GM19043 (cell line): ENCODE data around the gene WIPF1.

Experiments
- ATAC-seq: cut with Tn5 transposase; IDR thresholded peaks from one replicate; pipeline ENCODE4 v1.9.1; 2021; ENCODE audit warnings: low read depth; ENCODE audit not compliant: unreplicated experiment

WIPF1 gene

DNA sequence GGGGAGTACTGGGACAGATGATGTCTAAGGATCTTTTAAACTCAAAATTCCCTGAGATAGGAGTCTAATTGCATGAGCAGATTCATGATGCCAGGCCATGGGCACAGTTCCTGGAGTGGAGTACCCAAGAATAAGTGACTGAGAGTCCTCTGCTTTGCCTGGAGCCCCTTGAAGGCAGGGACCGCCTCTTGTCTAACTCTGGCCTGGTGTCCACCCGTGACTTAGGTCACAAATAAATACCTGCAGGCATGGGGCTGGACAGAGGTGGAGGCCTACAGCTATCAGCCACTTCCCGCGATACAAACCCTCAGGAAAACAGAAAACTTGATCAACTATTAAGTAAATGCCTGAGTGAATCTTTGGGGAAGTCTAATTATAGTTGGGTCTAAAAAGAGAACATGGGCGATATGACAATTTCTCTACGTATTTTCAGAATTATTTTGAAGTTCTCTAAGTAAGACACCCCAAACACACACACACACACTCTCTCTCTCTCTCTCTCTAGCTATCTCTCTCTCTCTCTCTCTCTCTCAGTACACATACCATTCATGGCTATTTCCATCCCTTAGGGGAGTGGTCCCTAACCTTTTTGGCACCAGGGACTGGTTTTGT, 1.8 kb upstream of the WIPF1 start:
- ATAC-seq, result no peak

DNA sequence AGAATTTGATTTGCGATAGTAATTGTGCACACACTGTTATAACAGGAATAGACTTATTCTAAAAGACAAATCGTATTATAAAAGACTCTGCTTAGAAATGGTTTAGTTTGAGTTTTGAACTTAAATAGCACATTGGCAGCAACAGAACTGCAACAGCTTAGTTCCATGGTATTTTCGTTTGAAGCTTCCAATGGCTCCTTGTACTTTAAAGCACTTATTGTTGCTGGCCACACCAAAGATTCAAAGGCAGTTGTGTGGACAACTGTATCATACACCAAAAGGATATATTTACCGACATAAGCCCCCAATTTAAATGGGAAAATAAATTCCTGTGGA, 627 bp downstream of the WIPF1 start:
- ATAC-seq, result no peak

DNA sequence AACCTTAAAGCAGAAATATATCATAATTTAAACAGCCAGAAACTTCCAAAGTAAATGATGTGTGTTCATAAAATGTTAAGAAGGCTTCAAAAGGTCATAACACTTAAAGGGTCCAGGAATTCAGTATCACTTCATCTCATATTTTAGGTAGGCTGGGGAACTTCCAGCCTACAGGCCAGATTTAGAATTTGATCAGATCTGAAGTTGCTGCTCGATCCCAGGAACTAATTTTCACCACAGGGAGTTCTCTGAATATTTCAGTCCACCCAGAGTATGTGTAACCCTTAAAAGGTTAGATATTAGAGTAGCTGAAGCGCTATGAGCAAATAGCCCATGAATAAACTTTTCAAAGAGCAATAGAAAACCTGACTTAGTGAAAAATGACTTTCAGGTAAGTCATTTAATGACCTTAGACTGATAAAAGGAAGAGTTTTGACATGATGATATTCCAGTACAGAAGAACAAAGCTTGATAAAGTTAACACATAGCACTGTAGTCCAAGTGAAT, 1.7 kb downstream of the WIPF1 start:
- no peak for ATAC-seq

DNA sequence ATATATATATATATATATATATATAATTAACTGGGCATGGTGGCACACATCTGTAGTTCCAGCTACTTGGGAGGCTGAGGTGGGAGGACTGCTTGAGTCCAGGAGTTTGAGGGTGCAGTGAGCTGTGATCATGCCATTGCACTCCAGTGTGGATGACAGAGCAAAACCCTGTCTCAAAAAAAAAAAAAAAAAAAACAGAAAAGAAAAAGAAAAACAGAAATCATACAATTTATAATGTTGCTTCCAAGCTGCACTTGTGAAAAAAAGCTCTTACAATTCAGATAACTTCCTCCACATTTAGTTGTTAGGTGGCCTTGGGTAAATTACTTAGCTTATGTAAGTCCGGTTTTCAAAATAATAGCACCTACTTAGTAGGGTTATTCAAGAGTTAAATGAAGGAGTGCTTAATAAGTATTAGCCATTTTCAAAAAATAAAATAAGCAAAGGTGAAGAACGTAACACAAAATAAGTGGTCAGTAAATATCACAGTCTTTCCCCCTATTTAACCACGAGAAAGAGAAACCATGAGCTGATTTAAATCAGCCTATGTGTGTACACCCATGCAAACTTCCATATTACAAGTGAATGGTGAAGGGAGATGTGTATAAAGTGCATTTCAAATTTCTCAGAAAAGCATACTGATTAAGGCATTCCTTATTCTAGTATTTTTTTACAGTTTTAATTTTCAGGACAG, 2.3 kb downstream of the WIPF1 start:
- ATAC-seq, result no peak

DNA sequence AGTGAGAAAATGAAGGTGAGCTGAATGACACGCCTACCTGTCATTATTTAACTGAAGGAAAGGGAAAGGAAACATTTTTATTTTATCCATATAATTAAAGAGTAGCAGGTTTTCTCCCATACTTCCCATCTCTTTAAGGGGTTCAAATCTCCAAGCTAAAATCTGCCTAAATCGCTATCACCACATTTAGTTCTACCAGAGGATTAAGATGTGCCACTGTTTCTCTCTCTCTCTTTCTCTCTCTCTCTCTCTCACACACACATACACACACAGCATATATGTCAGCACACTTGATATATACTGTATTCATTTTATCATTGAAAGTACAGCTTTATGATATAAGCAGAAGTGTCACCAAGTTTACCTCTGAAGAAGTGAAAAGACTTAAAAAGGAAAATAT, 3.1 kb downstream of the WIPF1 start:
- ATAC-seq, result no peak

DNA sequence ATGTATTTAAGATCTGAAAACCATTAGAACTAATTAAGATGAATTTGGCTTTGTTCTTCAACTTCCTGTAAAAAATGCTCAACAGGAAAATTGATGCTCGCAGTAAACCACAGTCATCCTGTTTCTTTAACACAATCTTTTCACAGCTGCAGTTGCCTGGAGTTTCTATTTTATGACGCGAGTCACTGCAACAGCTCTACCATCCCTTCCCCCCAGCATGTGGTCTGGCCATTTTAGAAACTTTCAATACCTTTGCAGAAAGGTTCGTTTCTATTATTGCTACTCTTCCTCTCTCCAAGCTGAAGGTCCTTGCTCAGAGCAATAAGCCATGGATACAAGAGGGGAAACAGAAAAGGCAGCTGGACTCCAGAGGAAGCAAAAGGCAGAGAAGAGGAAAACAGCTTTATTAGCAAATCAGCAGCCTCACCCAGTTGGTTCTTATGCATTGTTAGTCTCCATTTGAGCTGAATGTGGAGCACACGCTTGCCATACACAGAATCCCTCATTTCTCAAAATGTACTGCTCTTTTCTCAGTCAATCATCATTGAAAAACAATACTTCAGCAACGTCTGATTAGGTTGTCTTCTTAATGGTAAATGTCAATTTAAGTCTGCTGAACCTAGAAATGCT, 3.9 kb downstream of the WIPF1 start:
- ATAC-seq, result peak; percentile 65

DNA sequence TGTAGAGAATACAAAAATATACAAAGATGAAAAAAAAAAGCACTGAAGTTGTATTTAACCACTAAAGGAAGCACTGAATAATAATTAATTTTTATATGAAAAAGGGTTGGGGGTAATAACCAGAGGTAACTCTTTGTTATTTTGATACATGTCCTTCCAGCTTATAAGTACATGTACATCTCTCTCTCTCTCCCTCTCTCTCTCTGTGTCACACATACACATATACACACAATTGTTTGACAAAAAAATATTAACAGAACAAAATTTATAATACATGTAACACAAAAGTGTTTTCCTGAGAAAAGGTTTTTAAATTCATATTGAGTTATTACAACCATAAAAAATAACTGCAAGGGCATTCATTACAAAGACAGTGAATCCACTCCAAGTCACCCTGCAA, 4.6 kb downstream of the WIPF1 start:
- no peak for ATAC-seq

DNA sequence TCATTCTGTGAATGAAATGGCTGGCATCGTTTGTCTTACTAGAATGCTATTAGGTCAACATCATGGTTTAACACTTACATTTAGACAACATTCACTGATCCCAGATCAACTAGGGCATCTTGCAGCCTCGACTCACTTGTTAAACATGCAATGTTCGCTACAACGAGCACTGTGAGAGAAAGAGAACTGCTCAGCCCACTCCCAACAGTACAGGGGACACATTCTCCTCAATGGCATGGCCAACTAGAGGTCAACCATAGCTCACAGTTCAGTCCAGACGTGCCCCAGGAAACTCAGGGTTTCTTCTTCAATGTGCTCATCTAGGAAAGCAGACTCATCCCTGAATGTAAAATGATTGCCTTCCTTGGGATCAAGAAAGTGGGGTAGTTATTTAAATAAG, 5.9 kb downstream of the WIPF1 start:
- ATAC-seq, result no peak

DNA sequence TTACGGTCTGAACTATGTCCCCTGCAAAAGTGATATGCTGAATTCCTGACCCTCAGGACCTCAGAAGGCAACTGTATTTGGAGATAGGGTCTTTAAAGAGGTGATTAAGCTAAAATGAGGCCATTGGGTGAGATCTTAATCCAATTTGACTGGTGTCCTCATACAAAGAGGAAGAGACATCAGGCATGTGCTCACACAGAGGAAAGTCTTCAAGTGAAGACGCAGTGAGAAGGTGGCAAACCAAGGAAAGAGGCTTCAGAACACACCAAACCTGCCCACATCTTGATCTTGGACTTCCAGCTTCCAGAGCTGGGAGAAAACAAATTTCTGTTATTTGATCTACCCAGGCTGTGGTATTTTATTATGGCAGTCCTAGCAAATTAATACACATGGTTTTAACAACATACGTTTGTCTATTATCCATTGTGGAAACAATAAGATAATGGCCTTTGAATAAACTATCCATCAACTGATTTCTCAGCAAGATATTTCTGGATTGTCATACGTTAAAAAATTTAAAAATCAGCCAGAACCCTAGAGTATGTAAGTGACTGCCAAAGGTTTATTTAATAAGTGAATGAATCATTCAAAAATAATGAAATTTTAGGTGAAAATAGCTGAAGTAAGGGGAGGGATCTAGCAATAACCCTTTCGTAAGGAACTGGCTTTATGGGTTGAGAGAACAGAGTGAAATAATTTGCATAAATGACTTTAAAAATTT, 6.5 kb downstream of the WIPF1 start:
- ATAC-seq, result no peak

DNA sequence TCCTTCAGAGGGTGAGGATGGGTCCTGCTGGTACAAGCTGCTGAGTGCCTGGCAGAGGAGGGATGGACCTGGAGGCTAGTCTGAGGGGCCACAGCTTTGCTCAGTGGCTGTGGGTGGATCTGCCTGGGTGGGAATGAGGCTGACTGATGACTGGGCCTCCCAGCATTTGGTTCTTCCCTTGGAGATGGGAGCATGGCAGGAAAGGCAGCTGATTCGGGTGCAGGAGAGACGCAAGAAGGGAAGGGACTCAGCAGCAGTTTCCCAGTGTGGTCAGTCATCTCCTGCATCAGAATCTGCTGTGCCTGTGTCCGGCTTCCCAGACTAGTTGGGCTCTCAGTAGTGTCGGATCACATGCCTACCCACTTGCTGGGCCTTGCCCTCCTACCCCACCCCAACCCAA, 7.3 kb downstream of the WIPF1 start:
- no peak for ATAC-seq

DNA sequence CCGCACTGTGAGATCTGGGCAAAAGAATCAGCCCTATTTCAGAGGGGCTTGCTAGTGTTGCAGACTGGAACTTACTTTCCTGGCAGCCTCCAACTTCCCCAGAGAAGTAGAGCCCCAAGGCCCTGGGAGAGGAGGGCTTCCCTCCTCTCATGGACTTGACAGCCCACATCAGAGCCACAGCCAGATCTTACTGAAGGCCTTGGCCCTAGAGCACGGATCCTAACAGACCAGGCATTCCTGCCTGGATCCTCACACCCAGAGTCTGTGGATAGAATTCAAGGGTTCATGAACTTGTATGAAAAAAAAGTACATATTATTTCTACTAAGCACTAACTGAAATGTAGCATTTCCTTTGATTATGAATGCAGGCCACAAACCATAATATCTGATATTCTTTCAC, 8.3 kb downstream of the WIPF1 start:
- ATAC-seq, result no peak

DNA sequence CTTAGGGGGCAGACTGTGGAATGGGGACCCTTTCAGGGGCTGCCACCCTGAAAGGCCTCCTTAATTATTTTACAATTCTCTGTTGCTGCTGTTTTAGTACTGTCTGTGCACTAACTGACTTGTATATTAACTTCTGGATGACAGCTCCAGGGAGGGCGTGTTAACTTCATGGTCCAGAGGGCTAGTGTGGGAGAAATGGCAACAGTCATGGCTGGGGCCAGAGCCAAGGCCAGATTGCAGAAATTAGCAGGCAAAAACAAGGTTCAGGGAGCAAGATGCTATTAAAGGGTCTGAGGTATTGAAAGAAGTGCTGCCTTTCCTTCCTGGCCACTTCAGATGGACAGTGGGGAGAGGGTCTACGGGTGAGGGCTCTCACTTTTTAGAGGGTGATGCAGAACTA, 9.1 kb downstream of the WIPF1 start:
- no peak for ATAC-seq

DNA sequence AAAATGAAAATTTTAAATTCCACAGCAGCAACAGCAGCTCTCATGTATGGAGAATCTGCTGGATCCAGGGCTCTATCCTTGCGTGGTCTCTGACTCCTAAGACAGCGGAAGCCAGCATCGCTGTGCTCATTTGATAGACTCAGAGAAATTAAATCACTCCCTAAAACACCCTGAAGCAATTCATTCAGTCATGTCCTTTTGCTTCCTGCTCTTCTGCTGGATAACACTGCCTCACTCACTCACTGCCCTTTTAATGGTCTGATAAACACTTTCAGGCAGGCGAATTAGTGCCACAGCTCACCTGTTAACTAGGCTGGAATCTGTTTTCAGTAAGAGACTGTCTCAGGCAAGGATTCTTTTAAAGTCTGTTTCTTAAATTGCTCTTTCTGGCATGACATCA, 10.0 kb downstream of the WIPF1 start:
- no peak for ATAC-seq

DNA sequence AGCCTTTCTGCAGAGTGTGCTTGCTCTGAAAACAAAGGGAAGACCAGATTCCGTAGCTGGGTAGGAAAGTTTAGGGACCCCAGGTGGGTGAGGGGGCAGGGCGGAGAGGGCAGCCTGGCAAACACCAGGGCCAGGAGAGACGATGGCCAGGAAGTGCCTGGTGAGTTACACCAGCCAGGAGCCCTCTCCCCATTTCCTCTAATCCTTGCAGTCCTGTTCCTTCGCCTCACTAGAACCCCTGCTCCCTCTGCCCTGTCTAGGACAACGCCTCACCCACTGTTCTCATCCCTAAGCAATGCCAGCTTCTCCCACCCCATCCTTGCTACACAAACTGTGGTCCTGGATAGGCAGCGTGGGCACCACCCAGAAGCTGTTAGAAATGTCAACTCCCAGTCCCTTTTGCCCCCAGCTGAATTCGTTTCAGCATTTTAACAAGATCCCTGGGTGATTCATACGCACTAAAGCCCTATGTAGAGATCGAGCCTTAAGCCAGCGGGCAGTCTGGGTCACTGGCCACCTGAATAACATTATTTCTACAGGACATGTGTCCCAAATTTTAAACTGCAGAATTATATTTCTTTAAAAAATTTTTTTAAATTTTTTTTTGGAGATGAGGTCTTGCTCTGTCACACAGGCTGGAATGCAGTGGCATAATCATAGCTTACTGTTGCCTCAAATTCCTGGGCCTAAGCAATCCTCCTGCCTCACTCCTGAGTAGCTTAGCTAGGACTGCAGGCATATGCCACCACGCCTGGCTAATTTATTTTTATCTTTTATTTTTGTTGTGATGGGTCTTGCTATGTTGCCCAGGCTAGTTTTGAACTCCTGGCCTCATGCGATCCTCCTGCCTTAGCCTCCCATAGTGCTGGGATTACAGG, 10.9 kb downstream of the WIPF1 start:
- ATAC-seq, result no peak

DNA sequence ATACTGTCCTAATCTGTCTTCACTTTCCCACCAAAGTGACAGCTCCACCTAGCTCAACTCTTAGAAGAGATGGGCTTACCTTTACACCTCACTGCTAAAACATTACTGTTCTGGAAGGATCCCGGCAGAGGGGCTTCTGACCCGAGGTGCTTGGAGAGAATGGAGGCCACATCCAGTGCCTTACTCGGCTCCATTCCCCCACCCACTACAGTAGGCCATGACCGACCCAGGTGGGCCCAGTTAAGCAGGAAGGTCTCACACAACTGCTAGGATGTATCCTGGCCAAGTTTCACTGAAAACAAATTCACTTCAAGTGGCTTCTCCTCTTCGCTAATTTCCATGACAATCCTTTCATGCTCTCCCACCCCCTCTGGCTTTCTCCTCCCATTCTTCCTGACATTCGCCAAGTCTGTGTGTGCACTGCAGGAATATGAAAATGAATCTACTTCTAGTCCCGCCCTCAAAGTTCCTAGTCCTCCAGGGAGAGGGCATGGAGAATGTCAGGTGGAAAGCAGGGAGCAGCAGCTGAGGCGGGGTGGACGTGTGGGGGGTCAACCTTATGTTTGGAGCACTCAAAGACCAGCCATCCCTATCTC, 11.8 kb downstream of the WIPF1 start:
- ATAC-seq, result no peak

DNA sequence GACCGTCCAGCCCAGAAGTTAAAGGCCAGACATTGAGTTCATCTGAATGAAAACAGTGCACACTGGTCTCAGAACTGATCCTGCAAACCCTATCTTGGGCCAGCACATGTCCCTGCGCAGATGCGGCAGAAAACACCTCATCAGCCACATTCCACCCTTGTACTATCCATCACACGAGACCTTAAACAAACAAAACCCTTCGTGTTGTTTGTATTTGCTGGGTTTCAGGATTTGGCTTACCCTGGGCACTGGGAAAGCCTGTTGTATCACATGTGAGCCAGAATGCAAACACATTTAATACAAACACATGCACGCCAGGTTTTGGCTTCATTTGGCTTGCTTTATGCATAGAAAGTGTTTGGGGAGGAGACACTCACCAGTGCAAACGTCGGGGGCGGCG, 12.5 kb downstream of the WIPF1 start:
- ATAC-seq, result no peak

DNA sequence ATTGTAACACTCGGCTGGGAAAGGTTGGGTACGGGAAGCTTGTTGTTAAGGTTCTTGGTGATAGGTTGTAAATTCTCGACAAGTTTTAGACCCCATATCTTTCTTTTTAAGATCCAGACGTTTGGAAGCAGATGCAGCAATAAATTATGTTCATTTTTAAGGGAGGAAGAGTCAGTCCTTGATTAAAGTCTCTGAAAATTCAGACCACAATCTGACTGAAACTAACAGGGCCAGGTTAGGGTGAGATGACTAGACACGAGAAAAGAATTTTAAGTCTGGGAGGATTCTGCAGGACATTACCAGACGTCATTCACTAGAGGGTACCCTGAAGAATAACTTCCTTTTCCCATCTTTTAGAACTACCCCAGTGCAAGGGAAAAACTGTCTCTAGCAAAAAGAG, 16.1 kb downstream of the WIPF1 start:
- no peak for ATAC-seq

DNA sequence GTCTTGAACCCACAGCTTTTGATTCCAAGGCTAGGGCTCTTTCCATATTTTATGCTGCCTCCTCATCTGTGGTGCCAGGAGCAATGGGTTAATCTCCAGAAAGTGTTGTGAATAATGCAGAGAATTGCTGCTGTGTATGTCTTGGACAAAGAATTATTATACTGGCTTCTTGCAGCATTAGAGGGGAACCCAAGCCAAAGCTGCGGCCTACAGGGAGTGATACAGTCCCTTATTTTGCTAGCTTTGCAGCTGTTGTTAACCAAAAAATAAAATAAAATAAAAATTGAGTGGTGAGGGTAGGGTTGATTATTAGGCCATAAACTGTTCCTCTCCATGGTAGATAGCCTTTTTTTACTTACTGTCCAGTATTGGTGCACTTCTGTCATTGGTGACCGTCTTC, 16.7 kb downstream of the WIPF1 start:
- no peak for ATAC-seq

DNA sequence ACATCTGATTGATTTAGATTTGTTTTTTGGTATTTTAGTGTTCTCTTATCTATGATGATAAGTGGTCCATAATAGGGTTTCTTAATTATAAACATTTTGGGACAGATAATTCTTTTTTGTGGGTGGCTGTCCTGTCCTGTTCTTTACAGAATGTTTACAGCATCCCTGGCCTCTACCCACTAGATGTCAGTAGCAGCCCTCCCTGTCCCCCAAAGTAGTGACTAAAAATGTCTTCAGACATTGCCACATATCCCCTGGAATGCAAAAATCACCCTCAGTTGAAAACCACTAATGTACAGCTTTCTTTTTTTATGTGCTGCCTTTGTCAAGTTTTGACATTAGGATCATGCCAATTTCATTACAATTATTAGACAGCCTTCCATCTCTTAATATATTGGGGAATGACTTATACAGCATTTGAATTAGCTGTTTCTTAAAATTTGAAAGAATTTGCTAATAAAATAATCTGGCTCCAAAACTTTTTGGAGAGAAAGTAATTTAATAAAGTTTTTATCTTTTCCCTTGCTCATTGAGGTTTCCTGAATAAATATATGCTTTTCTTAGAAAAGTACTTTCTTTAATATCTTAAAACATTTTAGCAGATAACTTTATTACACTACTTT, 19.5 kb downstream of the WIPF1 start:
- ATAC-seq, result no peak
